Hepatocyte (in vitro differentiated cells): Measurements from ENCODE around the gene PADI2. TPM values are rescaled to one million over a fixed set of nuclear protein-coding genes. Genes with fewer than 3 reads are reported as not detected.

Experiments
- DNase-seq: peaks from one replicate; pipeline ENCODE4 v3.0.0-alpha.2; 2016; ENCODE audit warnings: low spot score
- H2AFZ ChIP-seq: fragments of 200-600 bp; sonication (generic); 2 replicates; pipeline ENCODE4 v1.6.0; 2016; ENCODE audit warnings: antibody characterized with exemption, mild to moderate bottlenecking
- H3K27ac ChIP-seq: fragments of 200-600 bp; sonication (generic); 2 replicates; pipeline ENCODE4 v1.5.1; 2016; ENCODE audit warnings: mild to moderate bottlenecking
- H3K27me3 ChIP-seq: fragments of 200-600 bp; sonication (generic); 2 replicates; pipeline ENCODE4 v1.6.1; 2016
- H3K36me3 ChIP-seq: fragments of 200-600 bp; sonication (generic); replicated peaks from 2 replicates; pipeline ENCODE4 v1.5.1; 2016; ENCODE audit warnings: low read depth; ENCODE audit not compliant: insufficient read depth
- H3K4me1 ChIP-seq: fragments of 200-600 bp; sonication (generic); 2 replicates; pipeline ENCODE4 v1.5.1; 2016; ENCODE audit warnings: mild to moderate bottlenecking, moderate library complexity; ENCODE audit not compliant: insufficient read depth
- H3K4me2 ChIP-seq: fragments of 200-600 bp; sonication (generic); 2 replicates; pipeline ENCODE4 v1.6.0; 2016
- H3K4me3 ChIP-seq: fragments of 200-600 bp; sonication (generic); 2 replicates; pipeline ENCODE4 v1.5.1; 2016; ENCODE audit warnings: mild to moderate bottlenecking
- H3K79me2 ChIP-seq: fragments of 200-600 bp; sonication (generic); 2 replicates; pipeline ENCODE4 v1.6.0; 2017; ENCODE audit warnings: mild to moderate bottlenecking
- H3K9me2 ChIP-seq: fragments of 200-600 bp; sonication (generic); replicated peaks from 2 replicates; pipeline ENCODE4 v1.6.0; 2017; ENCODE audit warnings: mild to moderate bottlenecking; ENCODE audit not compliant: insufficient read depth
- H3K9me3 ChIP-seq: fragments of 200-600 bp; sonication (generic); 2 replicates; pipeline ENCODE4 v1.5.1; 2016; ENCODE audit warnings: low read depth, mild to moderate bottlenecking
- H4K20me1 ChIP-seq: fragments of 200-600 bp; sonication (generic); 2 replicates; pipeline ENCODE4 v1.6.0; 2016; ENCODE audit warnings: mild to moderate bottlenecking; ENCODE audit not compliant: insufficient read depth, poor library complexity, severe bottlenecking
- EZH2 ChIP-seq: fragments of 200-600 bp; sonication (generic); IDR thresholded peaks from 2 replicates; pipeline ENCODE4 v1.6.1; 2016; ENCODE audit warnings: antibody characterized with exemption, mild to moderate bottlenecking, borderline replicate concordance
- EZH2phosphoT487 ChIP-seq: fragments of 200-600 bp; sonication (generic); IDR thresholded peaks from one replicate; pipeline ENCODE4 v1.6.1; 2018; ENCODE audit warnings: antibody characterized with exemption, mild to moderate bottlenecking, low read depth, moderate library complexity; ENCODE audit not compliant: unreplicated experiment, severe bottlenecking
- WGBS: methylation state at CpG from one replicate; pipeline ENCODE4 v1.1.6; 2016; ENCODE audit warnings: low lambda C conversion rate; ENCODE audit errors: missing lambda C conversion rate; 5-methylcytosine and 5-hydroxymethylcytosine counted together
- polyA plus RNA-seq: library from polyadenylated mRNA; unstranded; fragments of >200 nt; fragmentation: Nextera tagmentation; extraction: Ambion mirVana; gene quantifications from 2 replicates; pipeline ENCODE4 v1.2.1, GENCODE V29; 2016
- total RNA-seq: library from RNA; depleted of rRNA; stranded (reverse); fragments of >200 nt; gene quantifications from 2 replicates; pipeline ENCODE4 v1.2.3, GENCODE V29; 2014
- TF ChIP-seq, protein P1 (sequence below): fragments of 200-600 bp; sonication (generic); IDR thresholded peaks from 2 replicates; pipeline ENCODE4 v1.5.1; 2016; ENCODE audit warnings: antibody characterized with exemption, mild to moderate bottlenecking; ENCODE audit not compliant: poor library complexity

Gene PADI2
- total and polyA plus RNA-seq, 2 experiments from 2014 or later, result 10.6 to 11.3 TPM

- no peak overlapping the region for H3K27ac ChIP-seq
- no peak overlapping the region for H3K4me2 ChIP-seq
- WGBS, result 49% methylated on average over 12 of the region's 12 CpGs
- TF ChIP-seq, protein P1, sequence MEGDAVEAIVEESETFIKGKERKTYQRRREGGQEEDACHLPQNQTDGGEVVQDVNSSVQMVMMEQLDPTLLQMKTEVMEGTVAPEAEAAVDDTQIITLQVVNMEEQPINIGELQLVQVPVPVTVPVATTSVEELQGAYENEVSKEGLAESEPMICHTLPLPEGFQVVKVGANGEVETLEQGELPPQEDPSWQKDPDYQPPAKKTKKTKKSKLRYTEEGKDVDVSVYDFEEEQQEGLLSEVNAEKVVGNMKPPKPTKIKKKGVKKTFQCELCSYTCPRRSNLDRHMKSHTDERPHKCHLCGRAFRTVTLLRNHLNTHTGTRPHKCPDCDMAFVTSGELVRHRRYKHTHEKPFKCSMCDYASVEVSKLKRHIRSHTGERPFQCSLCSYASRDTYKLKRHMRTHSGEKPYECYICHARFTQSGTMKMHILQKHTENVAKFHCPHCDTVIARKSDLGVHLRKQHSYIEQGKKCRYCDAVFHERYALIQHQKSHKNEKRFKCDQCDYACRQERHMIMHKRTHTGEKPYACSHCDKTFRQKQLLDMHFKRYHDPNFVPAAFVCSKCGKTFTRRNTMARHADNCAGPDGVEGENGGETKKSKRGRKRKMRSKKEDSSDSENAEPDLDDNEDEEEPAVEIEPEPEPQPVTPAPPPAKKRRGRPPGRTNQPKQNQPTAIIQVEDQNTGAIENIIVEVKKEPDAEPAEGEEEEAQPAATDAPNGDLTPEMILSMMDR, result peak; percentile 74
- TF ChIP-seq EZH2phosphoT487, result no peak
- no peak for TF ChIP-seq EZH2
- H3K4me1 ChIP-seq, result no peaks in the 10 kb centered on the region
- no peak overlapping the region for H3K4me3 ChIP-seq
- no peaks in the 10 kb centered on the region for H3K9me2 ChIP-seq
- peak; percentile 86 for DNase-seq
- H3K79me2 ChIP-seq, result no peaks in the 10 kb centered on the region
- H3K9me3 ChIP-seq, result no peaks in the 10 kb centered on the region
- H2AFZ ChIP-seq, result no peak overlapping the region
- no peaks in the 10 kb centered on the region for H3K27me3 ChIP-seq
- H3K36me3 ChIP-seq, result no peaks in the 10 kb centered on the region
- H4K20me1 ChIP-seq, result no peaks in the 10 kb centered on the region
These were observed 59.6 kb downstream of the PADI2 start for GRCh38 chr1:17059391-17060305.

DNA sequence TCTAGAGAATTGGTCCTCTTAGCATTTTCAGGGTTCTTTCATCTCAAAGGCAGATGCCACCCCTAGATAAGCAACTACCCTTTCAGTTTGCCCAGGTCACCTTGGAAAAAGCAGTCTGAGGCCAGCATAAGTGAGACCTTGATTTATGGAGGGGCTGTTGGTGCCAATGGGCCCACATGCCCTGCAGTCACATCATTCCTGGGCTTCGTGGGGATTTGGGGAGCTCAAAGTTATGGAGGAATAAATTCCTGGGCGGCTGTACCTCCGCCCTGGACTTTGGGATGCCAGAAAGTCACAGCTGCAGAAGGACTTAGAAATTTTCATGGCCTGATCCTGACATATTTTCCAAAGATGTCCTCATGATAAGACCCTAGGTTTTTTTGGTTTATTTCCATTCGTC is 62.7 kb downstream of the PADI2 start:
- Histone ChIP-seq H3K36me3 (no peaks in the 10 kb centered on the region), H3K27ac (no peak overlapping the region), H3K4me2 (no peak overlapping the region), H3K9me2 (no peaks in the 10 kb centered on the region), H3K4me3 (no peak overlapping the region), H3K4me1 (peaks cover 9% of the 10 kb centered on the region), H3K79me2 (peaks cover 21% of the 10 kb centered on the region), H2AFZ (no peak overlapping the region), H3K27me3 (no peaks in the 10 kb centered on the region), H4K20me1 (no peaks in the 10 kb centered on the region), H3K9me3 (no peaks in the 10 kb centered on the region)
- WGBS, result 59% methylated on average over 4 of the region's 4 CpGs
- DNase-seq, result no peak
- TF ChIP-seq, protein P1, result no peak
- no peak for TF ChIP-seq EZH2phosphoT487
- no peak for TF ChIP-seq EZH2

- 98% methylated on average over 7 of the region's 7 CpGs for WGBS
- Histone ChIP-seq H2AFZ (no peak overlapping the region), H3K4me2 (no peak overlapping the region), H3K4me3 (no peak overlapping the region), H3K27me3 (no peaks in the 10 kb centered on the region), H3K9me2 (no peaks in the 10 kb centered on the region), H4K20me1 (no peaks in the 10 kb centered on the region), H3K36me3 (no peaks in the 10 kb centered on the region), H3K4me1 (peaks cover 9% of the 10 kb centered on the region), H3K27ac (no peak overlapping the region), H3K79me2 (peaks cover 29% of the 10 kb centered on the region), H3K9me3 (no peaks in the 10 kb centered on the region)
- no peak for TF ChIP-seq EZH2phosphoT487
- TF ChIP-seq, protein P1, result no peak
- no peak for TF ChIP-seq EZH2
- DNase-seq, result no peak
These were observed 63.5 kb downstream of the PADI2 start for GRCh38 chr1:17055801-17056200.
